DMS 273 treated with DMSO at 0.1 percent for 48 hours (cell line): ENCODE data around the gene SETDB1.
"Not testable (repeated sequence)": the region's sequence is repeated elsewhere in the genome, so short reads cannot be mapped to it uniquely, and the experiment has no call there.

Experiments used
- DNase-seq: peaks from one replicate; lab custom pipeline; 2025; lab: John Stamatoyannopoulos, UW

The SETDB1 gene

GRCh38 chr1:150926097-150926741 is at the start of gene SETDB1:
Gene SETDB1 (plus strand): TSS chr1:150926363. CDS start chr1:150927715, 1,352 bp downstream.
- peak; percentile 100 for DNase-seq

- DNase-seq: not testable (repeated sequence)
Observed at GRCh38 chr1:150878931-150879330, 47.2 kb upstream of the SETDB1 start.

GRCh38 chr1:150881331-150882070 is 44.7 kb upstream of the SETDB1 start:
- no peak for DNase-seq

- not testable (repeated sequence) for DNase-seq
Observed at GRCh38 chr1:150883121-150883520, 43.0 kb upstream of the SETDB1 start.

- no peak for DNase-seq
Observed at GRCh38 chr1:150887018-150887417, 39.1 kb upstream of the SETDB1 start, which contains the start of gene CTXND2. Gene CTXND2 (plus strand): TSS chr1:150887136. CDS start chr1:150912315, 25,179 bp downstream.

GRCh38 chr1:150888727-150889126 is 37.4 kb upstream of the SETDB1 start:
- no peak for DNase-seq

GRCh38 chr1:150890033-150890416 is 36.1 kb upstream of the SETDB1 start:
- no peak for DNase-seq

GRCh38 chr1:150893336-150893913 is 32.7 kb upstream of the SETDB1 start:
- DNase-seq: no peak

- DNase-seq: no peak
Observed at GRCh38 chr1:150895618-150896017, 30.5 kb upstream of the SETDB1 start.

- DNase-seq: not testable (repeated sequence)
Observed at GRCh38 chr1:150899795-150900194, 26.4 kb upstream of the SETDB1 start.

- no peak for DNase-seq
Observed at GRCh38 chr1:150902346-150902745, 23.8 kb upstream of the SETDB1 start.

GRCh38 chr1:150902751-150903150 is 23.4 kb upstream of the SETDB1 start:
- DNase-seq: no peak

GRCh38 chr1:150905301-150905700 is 20.9 kb upstream of the SETDB1 start:
- no peak for DNase-seq

- no peak for DNase-seq
Observed at GRCh38 chr1:150906329-150906728, 19.8 kb upstream of the SETDB1 start.

- DNase-seq: no peak
Observed at GRCh38 chr1:150906813-150907212, 19.4 kb upstream of the SETDB1 start.

- no peak for DNase-seq
Observed at GRCh38 chr1:150909585-150910180, 16.5 kb upstream of the SETDB1 start.

- DNase-seq: no peak
Observed at GRCh38 chr1:150912623-150913022, 13.5 kb upstream of the SETDB1 start.

- DNase-seq: no peak
Observed at GRCh38 chr1:150917387-150917786, 8.8 kb upstream of the SETDB1 start.

GRCh38 chr1:150922519-150922975 is 3.6 kb upstream of the SETDB1 start:
- DNase-seq: peak; percentile 100

GRCh38 chr1:150925080-150925479 is 1.1 kb upstream of the SETDB1 start:
- no peak for DNase-seq

- no peak for DNase-seq
Observed at GRCh38 chr1:150927624-150928023, 1.5 kb downstream of the SETDB1 start.

GRCh38 chr1:150928286-150928685 is 2.1 kb downstream of the SETDB1 start:
- DNase-seq: no peak

- DNase-seq: not testable (repeated sequence)
Observed at GRCh38 chr1:150928775-150929174, 2.6 kb downstream of the SETDB1 start.
